Activated CD8-positive, alpha-beta memory T cell treated with anti-CD3 and anti-CD28 coated beads, Interleukin-2, amount 50 U/mL, for 24 hours (primary cell): ENCODE measurements around the gene ZNF318.
"Not testable (repeated sequence)": the region's sequence is repeated elsewhere in the genome, so short reads cannot be mapped to it uniquely, and the experiment has no call there.

ENCODE experiments used
- DNase-seq: peaks from one replicate; pipeline ENCODE4 v3.0.0-alpha.2; 2020; ENCODE audit errors: extremely low read depth

Gene ZNF318, protein sequence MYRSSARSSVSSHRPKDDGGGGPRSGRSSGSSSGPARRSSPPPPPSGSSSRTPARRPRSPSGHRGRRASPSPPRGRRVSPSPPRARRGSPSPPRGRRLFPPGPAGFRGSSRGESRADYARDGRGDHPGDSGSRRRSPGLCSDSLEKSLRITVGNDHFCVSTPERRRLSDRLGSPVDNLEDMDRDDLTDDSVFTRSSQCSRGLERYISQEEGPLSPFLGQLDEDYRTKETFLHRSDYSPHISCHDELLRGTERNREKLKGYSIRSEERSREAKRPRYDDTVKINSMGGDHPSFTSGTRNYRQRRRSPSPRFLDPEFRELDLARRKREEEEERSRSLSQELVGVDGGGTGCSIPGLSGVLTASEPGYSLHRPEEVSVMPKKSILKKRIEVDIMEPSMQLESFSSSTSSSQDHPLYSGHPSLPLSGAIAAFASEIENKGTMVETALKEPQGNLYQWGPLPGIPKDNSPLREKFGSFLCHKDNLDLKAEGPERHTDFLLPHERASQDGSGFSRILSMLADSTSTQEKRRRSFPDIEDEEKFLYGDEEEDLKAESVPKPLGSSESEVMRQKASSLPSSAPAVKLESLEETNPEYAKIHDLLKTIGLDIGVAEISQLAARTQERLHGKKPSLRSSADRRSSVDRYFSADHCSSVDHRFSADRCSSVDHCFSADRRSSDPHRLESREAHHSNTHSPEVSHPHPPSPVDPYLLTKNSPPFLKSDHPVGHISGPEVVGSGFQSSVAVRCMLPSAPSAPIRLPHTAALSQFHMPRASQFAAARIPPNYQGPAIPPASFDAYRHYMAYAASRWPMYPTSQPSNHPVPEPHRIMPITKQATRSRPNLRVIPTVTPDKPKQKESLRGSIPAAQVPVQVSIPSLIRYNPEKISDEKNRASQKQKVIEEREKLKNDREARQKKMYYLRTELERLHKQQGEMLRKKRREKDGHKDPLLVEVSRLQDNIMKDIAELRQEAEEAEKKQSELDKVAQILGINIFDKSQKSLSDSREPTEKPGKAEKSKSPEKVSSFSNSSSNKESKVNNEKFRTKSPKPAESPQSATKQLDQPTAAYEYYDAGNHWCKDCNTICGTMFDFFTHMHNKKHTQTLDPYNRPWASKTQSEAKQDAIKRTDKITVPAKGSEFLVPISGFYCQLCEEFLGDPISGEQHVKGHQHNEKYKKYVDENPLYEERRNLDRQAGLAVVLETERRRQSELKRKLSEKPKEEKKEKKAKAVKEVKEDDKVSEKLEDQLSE (N-terminal part only)

DNA sequence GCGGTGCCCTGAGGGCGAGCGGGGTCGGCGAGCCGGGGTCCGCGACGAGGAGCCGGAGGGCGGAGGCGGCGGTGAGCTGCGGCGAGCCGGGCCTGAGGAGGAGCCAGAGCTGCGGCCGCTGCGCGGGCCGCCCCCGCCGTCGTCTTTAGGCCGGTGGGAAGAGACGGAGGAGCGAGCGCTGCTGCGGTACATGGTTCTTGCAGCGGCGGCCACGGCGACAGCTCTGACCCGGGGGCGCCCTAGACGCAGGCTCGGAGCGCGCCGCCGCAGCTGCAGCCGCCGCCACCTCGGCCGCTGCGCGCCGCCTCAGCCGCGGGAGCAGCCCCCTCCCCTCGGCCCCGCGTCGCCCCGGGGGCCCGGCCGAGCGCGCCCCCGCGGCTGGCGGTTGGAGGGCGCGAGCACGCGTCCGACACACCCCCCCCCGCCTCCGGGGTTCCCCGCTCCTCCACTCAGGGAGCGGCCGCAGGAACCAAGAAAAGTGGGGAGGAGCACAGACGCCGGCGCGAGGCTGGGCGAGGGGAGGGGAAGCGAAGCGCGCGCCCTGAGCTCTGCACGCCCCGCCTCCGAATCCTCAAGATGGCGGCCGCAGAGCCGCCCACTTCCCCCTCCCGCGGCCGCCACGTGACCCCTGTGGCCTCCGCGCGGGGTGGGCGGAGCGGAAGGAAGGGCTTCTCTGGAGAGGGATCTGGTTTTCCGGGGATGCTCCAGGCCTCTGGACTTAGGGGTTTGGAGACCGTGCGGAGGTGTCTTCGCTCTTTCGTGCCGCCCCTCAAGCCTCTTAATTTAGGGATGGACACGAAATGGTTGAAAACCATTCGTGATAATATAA, at the start of gene ZNF318:
Gene ZNF318 (minus strand): TSS at position 474 of the 829 bp plus-strand sequence. CDS start 282 bp downstream, at position 192.
- DNase-seq: peak; percentile 79

DNA sequence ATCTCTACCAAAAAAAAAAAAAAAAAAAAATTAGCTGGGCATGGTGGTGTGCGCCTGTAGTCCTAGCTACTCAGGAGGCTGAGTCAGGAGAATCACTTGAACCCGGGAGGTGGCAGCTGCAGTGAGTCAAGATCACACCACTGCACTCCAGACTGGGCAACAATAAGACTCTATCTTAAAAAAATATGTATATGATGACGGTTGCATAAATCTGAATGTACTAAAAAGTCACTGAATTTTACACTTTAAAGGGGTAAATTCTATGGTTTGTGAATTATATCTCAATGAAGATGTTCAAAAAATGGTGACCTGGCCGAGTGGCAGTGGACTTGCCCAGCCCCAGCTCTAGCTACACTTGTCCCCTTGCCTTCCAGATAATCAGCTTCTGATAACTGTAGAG, 47.5 kb upstream of the ZNF318 start:
- DNase-seq: no peak

DNA sequence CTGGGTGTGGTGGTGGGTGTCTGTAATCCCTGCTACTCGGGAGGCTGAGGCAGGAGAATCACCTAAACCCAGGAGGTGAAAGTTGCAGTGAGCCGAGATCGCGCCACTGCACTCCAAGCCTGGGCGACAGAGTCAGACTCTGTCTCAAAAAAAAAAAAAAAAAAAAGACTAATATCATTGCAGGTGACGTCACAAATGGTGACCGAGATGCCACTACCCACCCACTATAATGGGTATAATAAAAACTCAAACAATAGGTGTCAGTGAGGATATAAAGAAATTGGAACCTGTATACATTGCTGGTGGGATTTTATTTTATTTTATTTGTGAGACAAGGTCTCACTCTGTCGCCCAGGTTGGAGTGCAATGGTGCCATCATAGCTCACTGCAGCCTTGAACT, 45.8 kb upstream of the ZNF318 start:
- DNase-seq: not testable (repeated sequence)

DNA sequence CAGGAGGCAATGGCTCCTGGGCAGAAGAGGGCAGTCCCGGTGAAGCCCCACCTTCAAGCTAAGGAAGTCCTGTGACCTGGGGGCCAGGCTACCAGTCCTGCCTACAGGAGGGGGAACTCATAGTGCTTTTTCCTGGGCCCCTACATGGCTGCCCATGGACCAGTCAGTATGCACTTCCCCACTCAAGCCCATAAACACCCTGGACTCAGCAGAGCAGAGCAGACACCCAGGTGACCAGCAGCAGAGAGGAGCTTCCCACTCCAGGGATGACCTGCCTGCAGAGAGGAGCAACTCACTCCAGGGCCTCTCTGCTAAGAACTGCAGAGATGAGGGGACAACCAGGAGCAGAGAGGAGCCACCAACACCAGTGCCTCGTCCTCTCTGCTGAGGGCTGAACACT, 43.6 kb upstream of the ZNF318 start:
- no peak for DNase-seq

DNA sequence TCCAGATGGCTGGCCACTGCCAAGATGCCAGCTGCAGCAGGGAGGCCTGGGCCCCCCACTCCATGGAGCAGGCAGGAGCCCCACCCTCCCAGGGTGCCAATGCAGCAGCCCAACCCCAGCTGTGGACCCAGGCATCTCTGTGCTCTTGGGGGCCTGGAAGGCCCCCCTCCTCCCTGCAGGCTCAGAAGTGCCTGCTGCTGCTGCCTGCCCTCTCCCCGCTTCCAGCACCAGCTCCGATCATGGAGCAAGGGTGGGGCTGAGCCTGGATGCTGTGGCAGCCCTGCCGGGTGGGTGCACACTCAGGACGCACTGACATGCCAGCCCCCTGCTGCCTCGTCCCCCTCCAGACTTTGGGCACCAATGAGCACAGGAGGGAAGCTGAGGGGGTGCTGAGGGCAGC, 43.1 kb upstream of the ZNF318 start:
- DNase-seq: no peak

DNA sequence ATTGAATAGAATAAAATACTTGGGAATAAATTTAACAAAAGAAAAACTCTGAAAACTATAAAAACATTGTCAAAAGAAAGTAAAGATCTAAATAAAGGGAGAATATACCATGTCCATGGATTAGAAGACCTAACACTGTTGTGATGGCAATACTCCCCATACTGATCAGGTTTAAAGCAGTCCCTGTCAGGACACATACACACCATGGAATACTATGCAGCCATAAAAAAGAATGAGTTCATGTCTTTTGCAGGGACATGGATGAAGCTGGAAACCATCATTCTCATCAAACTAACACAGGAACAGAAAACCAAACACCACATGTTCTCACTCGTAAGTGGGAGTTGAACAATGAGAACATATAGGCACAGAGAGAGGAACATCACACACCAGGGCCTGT, 41.3 kb upstream of the ZNF318 start:
- DNase-seq: not testable (repeated sequence)

DNA sequence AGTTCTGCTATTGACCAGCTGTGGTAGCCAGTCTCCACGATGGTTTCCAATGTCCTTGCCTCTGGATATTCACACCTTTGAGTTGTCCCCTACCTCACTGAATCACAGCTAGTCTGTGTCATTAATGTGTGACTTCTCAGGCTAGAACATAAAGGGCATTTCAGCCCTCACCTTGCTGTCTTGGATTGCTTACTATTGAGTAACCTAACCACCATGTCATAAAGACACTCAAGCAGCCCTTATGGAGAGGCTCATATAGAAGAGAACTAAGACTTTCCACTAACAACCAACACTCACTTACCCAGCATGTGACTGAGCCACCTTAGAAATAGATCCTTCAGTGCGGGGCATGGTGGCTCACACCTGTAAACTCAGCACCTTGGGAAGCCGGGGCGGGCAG, 38.8 kb upstream of the ZNF318 start:
- no peak for DNase-seq

DNA sequence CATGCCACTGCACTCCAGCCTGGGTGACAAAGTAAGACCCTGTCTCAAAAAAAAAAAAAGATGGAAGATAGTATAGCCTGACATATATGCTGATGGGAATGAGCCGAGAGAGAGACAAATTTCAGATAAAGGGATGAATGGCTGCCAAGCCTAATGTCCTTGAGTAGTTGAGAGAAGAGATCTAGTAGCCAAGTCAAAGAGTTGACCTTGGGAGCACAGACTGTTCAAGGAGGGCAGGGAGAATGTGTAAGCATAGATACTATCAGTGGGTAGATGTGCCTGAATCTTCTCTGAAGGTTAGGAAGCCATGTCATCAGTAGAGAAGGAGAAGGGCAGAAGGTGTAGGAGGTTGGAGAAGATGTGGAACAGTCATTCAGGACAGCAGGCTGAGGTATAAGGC, 37.8 kb upstream of the ZNF318 start:
- no peak for DNase-seq

DNA sequence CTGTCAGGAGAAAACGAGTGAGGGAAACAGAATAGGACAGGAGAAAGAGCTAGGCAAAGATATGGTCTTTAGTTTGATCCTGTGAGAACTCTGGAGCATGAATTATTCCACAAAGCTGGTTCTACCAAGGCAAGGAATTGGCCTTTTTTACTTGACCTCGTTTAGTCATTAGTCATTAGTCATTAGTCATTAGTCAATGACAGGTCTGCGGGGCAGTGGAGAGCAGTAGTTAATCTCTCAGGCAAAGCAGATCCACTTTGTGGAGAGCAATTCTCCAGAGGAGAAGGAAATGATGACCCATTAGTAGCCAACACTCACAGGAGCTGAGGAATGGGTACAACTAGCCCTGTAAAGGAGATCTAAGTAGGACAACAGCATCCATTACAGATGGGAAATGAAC, 35.9 kb upstream of the ZNF318 start:
- DNase-seq: no peak

DNA sequence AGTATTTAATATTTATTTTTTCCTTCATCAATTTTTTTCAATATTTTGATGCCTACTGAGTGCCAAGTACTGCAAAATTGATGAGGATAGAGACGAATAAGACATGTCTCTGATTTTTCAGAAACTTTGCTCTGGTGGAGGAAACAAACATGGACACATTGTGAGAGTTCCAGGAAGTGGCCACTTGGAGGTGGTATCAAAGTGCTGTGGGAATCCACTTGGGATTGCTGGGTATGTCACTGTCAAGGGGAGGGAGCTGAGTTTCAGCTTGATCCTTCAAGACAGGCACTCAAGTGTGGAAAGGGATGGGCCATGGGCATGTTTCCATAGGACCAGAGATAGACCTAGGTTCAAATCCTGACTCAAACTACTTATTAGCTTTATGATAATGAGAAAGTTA, 33.4 kb upstream of the ZNF318 start:
- no peak for DNase-seq

DNA sequence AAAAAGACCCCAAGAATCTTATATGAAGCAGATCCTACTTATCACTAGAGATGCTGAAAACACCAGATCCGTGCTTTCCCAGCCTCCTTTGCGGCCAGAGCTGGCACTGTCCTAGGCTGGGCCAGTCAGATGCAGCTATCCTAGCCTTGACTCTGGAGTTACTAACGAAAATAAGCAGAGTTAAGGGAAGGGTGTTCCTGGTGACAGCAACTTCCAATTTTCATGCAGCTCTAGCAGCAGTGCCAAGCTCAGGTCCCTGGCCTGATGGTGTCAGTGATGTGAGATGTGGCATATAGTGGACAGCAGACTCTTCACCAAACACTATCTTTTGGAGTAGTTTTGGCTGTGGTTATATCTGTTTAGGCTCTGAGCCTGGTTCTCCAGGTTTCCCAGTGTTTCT, 32.3 kb upstream of the ZNF318 start:
- DNase-seq: no peak

DNA sequence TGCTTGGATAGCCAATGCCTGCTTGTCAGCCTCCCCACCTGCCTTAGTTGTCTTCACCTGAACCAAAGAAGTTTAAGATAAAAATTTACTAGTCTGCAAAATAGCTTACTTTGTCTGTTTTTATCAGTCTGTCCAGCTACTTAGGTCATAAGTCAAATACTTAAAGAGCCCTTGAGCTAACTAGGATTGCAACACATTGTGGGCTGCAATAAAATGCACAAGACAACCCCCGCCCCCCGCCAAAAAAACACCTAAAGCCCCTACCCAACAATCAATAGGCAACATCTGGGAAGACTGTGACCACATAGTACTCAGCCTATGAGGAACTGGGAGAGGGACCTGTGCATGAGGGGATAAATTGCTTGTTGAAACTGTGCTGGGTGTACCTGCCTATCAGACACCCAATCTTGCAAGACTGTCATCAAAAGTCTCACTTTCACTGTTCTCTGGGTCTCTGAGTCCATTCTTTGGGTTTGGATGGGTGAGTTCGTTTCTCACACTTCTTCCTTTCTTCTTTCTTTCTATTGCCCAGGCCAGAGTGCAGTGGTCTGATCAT, 30.6 kb upstream of the ZNF318 start:
- no peak for DNase-seq

DNA sequence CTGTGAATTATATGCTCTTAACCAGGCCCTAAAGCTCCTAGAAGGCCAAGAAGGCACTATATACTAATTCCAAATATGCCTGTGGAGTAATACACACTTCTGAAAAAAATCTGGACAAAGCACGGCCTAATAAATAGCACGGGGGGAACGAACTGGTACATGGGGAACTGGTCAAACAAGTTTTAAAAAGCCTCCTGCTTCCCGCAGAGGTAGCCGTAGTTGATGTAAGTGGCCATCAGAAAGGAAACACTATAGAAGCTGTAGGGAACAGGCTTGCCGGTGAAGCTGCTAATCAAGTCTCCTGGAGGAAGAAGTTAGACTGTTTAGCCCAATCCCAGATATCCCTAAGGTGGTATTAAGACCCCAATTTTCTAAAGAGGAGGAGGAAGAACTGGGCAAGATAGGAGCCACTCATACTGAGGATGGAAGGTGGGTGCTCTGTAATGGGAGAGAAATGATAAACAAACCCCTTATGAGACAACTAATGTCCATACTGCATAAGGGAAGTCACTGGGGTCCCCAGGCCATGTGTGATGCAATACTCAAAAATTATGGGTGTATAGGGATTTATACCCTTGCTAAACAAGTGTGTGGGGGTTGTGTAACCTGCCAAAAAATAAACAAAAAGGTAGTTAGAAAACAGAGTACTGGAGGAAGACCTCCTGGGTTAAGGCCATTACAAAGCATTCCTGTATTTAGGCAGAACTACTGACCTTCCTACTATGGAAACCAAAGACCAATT, 27.1 kb upstream of the ZNF318 start:
- DNase-seq: no peak

DNA sequence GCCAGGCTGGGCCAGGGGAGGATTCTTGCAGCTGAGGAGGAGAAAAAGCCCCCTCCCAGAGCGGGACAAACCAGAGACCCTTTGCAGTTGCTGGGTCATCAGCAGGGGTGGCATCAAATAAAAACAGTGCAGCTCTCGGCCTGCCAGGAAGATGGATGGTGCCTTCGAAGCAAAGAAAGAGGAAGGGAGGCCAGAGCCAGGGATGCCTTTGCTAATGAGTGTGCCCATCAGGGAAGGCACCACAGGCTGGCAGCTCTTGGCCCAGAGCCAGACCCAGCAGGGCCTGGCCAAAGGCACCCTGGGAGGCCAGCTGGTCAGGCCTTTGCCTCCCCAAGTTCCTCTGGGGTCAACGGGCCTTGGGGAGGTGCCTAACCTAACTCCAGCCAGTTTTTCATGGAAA, 26.3 kb upstream of the ZNF318 start:
- no peak for DNase-seq

DNA sequence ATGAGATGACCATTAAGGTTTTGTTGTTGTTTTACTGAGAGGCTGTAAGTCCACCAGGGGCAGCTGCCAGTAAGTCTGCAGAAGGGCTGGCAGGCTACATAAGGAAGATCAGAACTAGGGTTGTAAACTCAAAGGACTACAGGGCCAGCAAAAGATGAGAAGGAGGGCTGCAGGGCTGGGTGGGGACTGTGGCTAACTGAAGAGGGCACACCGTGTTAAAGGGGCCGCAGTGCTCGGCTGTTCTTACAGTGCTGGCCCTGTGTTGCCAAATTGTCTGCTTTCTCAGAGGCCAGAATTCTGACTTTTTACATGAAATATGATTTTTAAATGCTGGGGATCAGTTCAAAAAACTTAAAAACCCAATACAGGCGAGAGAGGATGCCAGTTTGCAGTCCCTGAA, 25.5 kb upstream of the ZNF318 start:
- no peak for DNase-seq

DNA sequence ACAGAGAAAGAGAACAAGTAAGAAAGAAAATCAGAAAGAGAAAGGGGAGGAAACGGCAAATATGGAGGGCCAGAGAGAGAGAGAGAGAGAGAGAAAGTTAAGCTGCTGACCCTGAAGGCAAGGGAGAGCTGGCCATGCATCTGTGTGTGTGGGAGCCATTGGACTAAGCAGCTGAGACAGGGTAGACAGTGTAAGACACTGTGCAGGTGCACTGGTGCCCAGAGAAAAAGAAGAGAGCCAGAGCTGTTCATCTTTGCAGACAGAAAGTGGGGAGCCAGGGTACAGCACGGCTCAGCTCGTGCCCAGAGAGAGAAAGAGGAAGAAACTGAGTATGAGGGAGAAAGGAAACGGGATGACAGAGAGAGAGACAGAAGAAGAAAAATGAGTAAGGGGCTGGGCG, 24.2 kb upstream of the ZNF318 start:
- no peak for DNase-seq

DNA sequence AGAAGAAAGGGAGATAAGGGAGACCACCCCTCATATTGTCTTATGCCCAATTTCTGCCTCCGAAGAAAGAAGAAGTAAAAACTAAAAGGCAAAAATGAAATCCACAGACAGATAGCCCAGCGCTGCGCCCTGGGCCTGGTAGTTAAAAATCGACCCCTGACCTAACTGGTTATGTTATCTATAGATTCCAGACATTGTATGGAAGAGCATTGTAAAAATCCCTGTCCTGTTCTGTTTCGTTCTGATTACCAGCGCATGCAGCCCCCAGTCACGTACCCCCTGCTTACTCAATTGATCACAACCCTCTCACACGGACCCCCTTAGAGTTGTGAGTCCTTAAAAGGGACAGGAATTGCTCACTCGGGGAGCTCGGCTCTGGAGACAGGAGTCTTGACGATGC, 23.7 kb upstream of the ZNF318 start:
- not testable (repeated sequence) for DNase-seq

DNA sequence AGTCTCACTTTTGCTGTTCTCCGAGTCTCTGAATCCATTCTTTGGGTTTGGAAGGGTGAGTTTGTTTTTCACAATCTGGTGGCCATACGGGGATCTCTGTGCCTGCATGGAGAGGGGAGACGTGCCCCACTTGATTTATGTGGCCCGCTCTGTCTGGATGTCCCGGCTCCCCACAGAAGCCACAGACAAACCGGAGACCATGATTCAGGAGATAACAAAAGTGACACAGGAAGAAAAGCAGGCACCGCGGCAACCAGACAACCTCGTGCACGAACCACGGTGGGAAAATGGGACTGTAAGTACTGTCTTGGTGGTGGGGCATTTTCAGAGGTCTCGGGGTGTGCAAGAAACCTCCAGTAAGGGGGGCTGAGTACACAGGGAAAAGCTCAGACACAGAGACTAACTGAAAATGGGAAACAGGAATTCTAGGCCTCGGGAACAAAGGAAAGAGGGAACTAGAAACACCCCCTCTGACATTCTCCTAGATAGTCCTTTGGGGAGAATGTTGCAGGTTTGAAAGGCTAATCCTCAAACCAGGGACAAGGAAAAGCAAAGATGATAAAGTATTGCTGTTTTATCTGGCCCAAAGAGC, 22.1 kb upstream of the ZNF318 start:
- no peak for DNase-seq

DNA sequence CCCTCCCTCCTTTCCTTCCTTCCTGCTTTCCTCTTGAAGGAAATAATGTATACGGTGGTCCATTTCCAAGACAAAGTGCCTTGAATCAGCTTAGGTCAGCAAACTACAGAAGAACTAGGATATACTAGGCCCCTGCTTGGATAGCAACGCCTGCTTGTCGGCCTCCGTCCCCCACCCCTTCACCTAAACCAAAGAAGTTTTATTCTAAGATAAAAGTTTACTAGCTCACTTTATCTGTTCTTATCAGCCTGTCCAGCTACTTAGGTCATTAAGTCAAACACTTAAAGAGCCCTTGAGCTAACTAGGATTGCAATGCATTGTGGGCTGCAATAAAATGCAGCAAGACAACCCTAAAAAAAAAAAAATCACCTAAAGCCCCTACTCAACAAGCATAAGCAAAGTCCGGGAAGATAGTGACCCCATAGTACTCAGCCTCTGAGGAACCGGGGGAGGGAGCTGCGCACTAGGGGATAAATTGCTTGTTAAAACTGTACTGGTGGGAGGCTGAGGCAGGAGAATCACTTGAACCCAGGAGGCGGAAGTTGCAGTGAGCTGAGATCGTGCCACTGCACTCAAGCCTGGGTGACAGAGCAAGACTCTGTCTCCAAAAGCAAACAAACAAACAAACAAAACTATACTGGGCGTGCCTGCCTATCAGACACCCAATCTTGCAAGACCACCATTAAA, 21.4 kb upstream of the ZNF318 start:
- DNase-seq: not testable (repeated sequence)
